ENCODE results near the gene FGD5.

FGD5 gene

DNA sequence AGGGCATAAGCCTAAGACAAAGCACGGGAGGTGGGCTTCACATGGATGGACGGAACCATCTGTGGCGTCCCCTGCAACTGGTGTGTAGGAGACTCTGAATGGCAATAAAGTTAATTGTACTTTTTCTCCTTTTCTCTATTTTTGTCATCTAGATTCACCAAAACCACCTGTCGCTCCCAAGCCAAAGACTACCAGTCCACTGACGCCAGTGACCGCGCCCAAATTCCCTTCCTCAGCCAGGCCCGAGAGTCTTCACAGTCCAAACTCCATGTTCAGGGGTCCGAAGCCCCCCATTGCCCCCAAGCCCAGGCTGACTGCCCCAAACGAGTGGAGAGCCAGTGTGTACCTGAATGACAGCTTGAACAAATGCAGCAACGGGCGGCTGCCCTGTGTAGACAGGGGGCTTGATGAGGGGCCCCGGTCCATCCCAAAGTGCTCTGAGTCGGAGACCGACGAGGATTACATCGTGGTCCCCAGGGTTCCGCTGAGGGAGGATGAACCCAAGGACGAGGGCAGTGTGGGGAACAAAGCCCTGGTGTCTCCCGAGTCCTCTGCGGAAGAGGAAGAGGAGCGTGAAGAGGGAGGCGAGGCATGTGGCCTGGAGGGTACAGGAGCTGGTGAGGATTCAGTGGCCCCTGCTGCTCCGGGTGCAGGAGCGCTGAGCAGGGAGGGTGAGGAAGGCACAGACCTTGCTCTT is at the start of gene FGD5:
Gene FGD5, plus strand, starts transcription at position 159 of the 697 bp plus-strand sequence. Its CDS starts 110 bp downstream, at position 269.
- DNase-seq (ENCODE audit: low read depth) = no peak

GRCh38 chr3:14769544-14770325 is 49.0 kb upstream of the FGD5 start:
- no peak for DNase-seq (ENCODE audit: low read depth)

GRCh38 chr3:14770591-14770990 is 48.2 kb upstream of the FGD5 start:
- no peak for DNase-seq (ENCODE audit: low read depth)

- DNase-seq (ENCODE audit: low read depth) = no peak
Measured at GRCh38 chr3:14771593-14772497, 46.9 kb upstream of the FGD5 start.

DNA sequence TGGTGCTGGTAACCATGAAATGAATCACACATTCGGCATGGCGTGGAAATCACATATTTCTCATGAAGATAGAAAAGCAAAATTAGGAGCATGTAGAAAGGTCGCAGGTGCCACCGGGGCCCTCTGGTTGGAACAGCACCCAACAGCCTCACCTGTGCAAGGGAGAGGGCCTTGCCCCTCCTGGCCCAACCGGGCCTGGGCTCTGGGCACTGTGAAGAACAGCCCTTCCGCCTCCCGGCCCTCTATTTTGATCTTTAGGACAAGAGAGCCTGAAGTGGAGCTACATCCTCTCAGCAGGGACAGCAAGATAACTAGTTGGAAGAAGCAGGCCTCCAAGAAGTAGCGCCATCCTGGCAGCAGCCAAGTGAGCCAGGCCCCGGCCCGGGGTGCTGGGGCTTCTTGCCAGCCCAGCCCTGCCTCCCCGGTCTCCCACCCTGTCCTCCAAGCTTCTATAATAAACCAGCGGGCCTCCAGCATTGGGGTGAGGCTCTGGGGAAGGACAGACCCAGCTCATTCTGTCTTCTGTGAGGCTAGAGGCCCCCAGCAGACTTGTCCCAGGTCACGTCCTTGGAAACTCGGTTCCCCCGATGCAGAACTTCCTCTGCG is 46.1 kb upstream of the FGD5 start:
- DNase-seq (ENCODE audit: low read depth) = no peak

DNA sequence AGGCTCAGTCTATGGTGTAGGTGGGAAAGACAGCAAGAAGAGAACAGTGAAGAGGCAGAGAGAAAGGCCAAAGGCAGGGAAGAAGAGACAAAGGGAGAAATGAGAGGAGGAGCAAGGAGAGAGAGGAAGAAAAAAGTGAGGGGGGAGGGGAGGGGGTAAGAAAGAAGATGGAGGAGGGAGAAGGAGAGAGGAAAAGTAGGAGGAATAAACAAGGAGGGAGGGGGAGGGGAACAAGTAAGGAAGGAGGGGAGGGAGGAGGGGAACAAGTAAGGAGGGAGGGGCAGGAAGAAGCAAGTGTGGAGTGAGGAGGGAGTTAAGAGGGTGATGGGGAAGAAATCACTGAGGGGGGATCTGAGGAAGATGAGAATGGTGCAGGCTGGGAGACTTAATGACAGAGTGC is 45.5 kb upstream of the FGD5 start:
- DNase-seq (ENCODE audit: low read depth) = no peak

- no peak for DNase-seq (ENCODE audit: low read depth)
Measured at GRCh38 chr3:14773691-14774128, 45.1 kb upstream of the FGD5 start.

GRCh38 chr3:14774431-14774830 is 44.3 kb upstream of the FGD5 start:
- DNase-seq (ENCODE audit: low read depth) = no peak

- DNase-seq (ENCODE audit: low read depth) = no peak
Measured at GRCh38 chr3:14775011-14775410, 43.8 kb upstream of the FGD5 start.

GRCh38 chr3:14775563-14775962 is 43.2 kb upstream of the FGD5 start:
- DNase-seq (ENCODE audit: low read depth) = no peak

GRCh38 chr3:14779069-14779685 is 39.6 kb upstream of the FGD5 start:
- DNase-seq (ENCODE audit: low read depth) = no peak

- no peak for DNase-seq (ENCODE audit: low read depth)
Measured at GRCh38 chr3:14780927-14781507, 37.7 kb upstream of the FGD5 start.

DNA sequence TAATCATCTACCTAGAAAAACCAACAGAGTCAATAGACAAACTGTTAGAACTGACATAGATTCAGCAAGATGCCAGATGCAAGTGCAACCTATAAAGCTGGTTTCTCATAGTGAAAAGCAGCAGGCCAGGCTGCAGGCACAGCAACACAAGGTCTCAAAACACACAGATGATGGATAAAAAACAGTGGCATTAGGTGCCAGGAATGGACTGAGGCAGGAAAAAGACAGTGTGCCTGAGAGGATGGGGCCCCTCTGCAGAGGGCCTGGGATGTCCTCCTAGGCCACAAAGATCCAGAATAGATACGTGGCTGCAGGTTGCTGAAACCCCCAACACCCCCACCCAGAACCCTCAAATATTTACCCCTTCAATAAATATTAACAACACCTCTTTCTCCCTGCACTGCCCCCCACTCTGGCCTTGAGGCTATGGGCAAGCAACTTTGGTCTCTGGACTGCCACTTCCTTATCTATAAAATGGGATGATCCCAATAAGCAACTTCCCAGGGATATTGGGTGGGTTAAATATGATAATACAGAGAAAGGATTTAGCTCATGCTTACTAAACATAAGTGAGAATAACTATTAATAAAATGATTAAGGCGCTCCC is 35.2 kb upstream of the FGD5 start:
- no peak for DNase-seq (ENCODE audit: low read depth)

GRCh38 chr3:14784087-14784681 is 34.6 kb upstream of the FGD5 start:
- no peak for DNase-seq (ENCODE audit: low read depth)

DNA sequence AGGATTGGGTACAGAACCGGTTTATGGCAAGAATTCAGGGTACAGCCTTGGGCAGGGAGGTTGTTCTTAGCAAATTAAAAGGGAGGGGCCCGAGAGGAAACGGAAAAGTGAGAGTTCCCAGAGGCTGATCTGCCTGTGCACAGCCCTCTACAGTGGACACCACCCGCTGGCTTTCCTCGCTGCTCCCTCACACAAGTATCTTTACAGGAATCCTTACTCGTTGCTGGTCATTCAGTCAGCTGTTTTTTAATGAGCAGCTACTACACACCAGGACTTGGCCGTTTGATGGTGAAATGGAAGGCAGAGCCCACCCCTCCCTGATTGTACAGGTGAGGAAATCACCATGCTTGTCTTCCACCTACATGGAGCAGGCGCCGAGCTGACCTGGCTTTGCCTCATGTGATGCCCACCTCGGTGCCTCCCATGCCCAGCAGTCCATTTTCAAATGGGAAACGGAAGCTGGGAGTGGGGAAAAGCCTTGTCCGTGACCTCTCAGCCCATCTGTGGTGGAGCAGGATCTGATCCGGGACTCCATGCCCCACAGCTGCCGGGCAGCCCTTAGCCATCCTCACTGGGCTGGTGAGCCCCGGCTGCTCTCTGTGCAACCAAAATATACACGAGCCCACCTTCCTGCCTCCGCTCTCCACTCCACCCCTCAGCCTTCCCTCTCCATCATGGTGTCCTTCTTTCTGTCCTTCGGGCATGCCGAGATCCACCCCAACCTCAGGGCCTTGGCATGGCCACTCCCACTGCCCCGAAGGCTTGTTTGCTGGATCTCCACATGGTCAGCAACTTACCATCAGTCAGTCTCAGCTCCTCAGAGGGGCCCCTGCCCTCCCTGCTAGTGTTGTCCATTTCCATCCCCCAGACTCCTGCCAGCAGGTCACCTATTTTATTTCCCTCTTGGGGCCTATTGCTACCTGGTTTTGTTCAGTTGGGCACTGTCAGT is 33.3 kb upstream of the FGD5 start:
- DNase-seq (ENCODE audit: low read depth) = no peak

GRCh38 chr3:14786369-14786768 is 32.4 kb upstream of the FGD5 start:
- DNase-seq (ENCODE audit: low read depth) = no peak

GRCh38 chr3:14787630-14788029 is 31.1 kb upstream of the FGD5 start:
- no peak for DNase-seq (ENCODE audit: low read depth)

GRCh38 chr3:14788644-14789043 is 30.1 kb upstream of the FGD5 start:
- DNase-seq (ENCODE audit: low read depth) = no peak

- DNase-seq (ENCODE audit: low read depth) = no peak
Measured at GRCh38 chr3:14789221-14789620, 29.5 kb upstream of the FGD5 start.

Measured in stromal cell of bone marrow (primary cell).